GM19468 (cell line): ENCODE measurements around the gene MTPN.
A peak's percentile ranks its signal among the peaks of the same experiment; 100 is the strongest.

Experiments used
- ATAC-seq: cut with Tn5 transposase; IDR thresholded peaks from one replicate; pipeline ENCODE4 v1.9.1; 2021; ENCODE audit warnings: mild to moderate bottlenecking, moderate library complexity, moderate number of reproducible peaks; ENCODE audit not compliant: unreplicated experiment; ENCODE audit errors: extremely low read depth

Gene MTPN

DNA sequence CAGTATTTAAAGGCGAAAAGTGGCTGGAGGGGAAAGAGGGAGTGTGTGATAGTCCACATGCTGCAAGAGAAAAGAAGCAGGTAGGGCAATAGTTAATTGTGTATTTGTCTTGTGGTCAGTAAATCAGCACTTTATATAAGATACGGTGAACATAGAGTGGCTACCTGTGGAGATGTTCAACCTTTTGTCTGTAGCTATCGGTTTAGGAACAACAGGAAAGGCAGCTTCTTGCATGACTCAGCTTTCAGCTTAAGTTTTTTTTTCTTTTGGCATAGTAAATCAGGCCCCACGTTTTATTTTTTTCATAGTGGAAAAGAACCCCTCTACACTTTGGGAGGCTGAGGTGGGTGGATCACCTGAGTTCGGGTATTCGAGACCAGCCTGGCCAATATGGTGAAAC is 14.2 kb upstream of the MTPN start:
- ATAC-seq, result no peak

DNA sequence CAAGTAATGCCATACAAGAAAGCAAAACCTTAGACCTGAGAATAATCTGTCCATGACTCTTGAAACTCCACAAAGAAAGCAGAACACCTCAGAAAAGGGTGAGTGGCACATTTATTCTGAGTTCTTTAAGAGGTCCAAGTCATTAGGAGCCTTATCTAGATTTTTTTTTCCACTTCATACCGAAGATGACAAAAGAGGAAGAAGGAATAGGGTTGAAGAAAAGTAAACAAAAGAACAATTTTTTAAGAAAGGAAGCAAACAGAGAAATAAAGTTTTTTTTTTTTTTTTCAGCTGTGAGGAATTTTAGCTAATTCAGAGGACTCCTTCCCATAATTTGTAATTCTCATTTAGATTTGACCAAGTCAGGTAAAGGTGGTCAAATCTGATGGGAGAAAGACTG is 13.1 kb upstream of the MTPN start:
- ATAC-seq, result no peak

DNA sequence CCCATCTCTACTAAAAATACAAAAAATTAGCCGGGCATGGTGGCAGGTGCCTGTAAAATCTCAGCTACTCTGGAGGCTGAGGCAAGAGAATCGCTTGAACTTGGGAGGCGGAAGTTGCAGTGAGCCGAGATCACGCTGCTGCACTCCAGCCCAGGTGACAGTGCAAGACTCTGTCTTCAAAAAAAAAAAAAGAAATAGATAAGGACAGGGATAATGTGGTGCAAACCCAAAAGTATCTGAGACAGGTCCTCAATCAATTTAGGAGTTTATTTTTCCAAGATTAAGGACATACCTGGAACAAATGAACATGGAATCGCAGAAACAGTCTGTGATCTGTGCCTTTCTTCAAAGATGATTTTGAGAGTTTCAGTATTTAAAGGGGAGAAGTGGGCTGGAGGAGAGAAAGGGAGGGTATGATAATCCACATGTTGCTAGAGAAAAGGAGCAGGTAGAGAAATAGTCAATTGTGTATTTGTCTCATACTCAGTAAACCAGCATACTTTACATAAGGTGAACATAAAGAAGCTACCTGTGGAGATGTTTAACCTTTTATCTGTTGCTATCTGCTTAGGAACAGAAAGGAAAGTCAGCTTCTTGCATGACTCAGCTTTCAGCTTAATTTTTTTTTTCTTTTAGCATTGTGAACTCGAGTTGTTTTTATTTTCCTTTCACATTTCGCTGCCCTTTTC is 4.9 kb upstream of the MTPN start:
- ATAC-seq, result no peak

DNA sequence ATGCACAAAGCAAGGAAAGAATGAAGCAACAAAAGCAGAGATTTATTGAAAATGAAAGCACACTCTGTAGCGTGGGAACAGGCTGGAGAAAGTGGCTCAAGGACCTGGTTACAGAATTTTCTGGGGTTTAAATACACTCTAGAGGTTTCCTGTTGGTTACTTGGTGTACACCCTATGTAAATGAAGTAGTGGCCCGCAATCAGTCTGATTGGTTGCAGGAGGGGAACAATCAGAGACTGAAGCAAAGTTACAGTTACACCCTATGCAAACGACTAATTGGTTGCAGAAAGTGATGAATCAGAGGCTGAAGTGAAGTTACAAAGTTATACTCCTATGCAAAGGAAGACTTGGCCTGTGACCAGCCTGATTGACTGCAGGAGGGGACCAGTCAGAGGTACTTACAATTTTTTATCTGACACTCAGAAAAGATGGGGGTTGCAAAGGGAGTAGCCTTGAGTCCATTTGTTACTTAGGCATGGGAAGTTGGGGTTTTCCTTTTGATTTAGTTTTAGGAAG is 3.6 kb upstream of the MTPN start:
- ATAC-seq, result peak; percentile 76

DNA sequence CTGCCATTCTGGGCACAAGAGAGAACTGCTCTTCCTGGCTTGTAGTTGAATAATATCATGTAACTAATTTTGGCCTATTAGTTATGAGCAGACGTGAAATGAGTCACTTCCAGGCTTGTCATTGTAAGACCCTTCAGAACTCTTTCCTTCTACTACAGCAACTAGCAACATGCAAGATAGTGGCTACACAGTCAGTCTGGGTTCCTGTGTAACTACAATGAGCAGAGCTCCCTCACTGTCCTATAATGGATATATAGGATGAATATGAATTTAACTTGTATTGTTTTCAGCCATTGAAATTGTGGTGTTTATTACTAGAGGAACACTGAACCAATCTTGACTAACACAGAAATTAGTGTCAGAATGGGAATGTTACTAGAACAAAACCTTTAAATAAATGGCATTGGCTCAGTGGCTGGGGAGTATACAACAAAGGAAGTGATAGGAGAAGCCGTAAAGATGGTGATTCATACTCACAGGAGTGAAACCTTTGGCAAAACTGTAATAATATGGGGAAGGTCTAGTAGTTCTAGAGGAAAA is 2.9 kb upstream of the MTPN start:
- ATAC-seq, result no peak

DNA sequence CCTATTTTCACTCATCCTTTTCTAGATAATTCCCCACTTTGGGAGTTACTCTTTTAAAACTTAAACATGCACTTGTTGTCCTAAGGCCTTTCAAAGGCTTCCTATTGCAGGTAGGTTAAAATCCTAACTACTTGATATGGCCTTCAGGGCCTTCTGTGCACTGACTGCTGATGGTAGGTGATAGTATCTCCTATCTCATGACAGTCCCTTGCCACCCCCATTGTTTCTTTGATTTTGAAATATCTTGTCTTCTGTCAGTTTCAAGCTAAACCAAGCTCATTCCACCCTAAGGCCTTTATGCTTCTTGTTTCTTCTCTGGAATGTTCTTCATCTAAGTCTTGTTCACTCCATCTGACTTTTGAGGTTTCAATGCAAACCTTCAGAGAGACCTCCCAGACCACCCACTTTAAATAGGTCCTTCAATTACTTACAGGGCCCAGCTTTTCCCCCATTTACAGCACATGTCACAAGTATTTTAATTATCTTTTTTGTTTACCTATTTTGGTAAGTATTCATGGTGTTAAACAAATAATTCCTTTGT is 2.4 kb upstream of the MTPN start:
- no peak for ATAC-seq

DNA sequence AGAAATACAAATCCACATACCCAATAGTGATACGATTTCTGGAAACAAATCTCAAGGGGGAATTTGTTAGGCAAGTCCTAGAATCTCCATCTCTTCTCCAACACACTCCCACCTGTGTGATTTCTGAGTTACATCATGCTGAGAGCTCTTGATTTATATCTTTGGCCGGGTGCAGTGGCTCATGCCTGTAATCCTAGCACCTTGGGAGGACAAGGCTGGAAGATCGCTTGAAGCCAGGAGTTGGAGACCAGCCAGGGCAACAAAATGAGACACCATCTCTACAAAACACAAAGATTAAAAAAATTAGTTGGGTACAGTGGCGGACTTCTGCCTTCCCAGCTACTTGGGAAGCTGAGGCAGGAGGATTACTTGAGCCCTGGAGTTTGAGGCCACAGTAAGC is 1.5 kb upstream of the MTPN start:
- ATAC-seq, result no peak

DNA sequence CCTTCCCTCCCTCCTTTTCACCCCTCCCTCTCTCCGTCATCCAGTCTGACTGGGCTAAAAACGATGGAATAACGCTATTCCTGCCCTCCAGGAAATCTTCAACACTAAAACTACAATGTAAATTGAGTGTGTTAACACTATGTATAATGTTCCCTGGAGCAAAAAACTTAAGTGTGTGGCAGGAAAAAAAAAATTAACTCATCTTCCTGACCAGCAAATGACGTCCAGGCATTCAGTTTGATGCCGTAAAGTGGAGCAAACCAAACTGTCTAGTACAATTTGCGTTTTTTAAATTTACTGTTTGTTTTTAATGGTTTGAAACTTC is 545 bp upstream of the MTPN start:
- no peak for ATAC-seq

DNA sequence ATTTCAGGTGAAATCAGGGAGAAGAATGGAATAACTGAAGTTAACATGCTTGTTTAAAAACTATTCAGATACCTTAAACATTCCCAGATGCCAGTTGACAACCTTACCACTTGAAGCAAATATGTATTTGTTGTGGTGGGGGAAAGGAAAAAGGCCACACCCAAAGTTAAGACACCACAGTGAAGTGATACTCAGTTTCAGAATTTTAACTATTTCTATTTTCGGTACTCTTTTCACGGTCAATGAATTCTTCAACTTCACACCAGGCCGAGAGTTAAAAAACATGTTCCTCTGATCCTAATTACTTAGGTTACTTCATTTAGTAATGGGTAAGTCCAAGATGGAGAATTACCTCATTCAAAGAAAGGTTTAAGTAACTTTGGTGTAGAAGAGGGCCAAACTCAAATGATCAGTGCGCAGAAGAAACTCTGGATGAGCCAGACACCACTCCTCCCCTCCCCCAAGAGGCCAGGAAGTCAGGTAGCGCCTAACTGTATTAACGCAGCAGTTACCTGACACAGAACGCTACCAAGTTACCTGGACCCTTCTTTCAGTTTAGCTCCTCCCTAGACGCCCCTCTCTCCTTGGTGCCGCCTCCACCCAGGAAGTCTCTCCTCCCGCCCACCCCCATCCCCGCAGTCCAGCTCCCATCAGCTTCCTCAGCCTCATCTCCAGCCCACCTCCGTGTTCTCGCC is 700 bp downstream of the MTPN start:
- no peak for ATAC-seq

DNA sequence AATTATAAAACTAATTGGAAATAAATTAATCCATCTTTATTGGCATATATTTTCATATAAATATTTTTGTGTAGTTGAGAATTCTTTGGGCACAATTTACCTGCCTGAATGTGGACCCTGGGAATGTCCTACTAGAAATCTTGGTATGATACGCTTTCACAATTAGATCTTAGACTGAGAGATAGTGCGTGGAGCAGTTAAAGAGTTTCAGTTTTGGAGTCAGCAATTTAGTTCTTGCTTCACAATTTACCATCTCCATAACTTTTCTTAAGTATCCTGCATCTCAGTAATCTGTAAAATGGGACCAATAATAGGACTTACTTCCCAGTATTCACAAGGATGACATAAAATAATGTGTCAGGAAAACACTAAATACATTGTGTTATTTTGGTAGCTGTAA is 2.0 kb downstream of the MTPN start:
- no peak for ATAC-seq

DNA sequence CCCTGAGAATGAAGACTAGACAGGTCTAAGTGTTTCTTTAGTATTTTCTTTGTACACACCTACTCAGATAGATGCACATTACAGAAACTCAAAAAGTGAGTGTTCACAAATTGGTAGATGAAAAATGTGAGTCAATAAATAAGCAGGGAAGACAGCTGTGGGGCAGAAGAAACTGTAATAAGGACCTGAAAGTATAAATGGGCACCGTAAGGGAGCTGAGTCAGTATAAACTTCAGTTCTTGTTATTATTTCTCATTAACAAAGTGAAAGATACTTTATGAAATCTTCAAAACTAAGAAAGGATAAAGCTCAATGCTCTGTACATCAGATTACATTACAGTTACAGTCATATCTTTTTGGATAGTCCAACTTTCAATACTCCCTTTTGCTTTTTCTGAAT is 2.5 kb downstream of the MTPN start:
- no peak for ATAC-seq

DNA sequence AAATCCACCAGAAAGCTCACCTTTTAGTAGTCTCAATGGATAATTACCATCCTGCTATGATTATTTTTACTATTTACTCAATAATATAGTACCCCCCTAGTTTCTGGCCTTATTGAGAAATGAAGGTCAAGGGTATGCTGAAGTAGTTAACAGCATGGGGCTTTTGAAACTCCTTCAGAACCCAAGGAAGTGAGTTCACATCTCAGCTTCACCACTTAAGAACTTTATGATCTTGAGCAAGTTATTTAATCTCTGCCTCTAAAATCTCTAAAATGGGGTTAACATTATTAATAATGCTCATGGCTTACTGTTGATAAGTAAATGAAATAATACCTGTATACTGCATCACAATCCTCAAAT is 5.8 kb downstream of the MTPN start:
- no peak for ATAC-seq

DNA sequence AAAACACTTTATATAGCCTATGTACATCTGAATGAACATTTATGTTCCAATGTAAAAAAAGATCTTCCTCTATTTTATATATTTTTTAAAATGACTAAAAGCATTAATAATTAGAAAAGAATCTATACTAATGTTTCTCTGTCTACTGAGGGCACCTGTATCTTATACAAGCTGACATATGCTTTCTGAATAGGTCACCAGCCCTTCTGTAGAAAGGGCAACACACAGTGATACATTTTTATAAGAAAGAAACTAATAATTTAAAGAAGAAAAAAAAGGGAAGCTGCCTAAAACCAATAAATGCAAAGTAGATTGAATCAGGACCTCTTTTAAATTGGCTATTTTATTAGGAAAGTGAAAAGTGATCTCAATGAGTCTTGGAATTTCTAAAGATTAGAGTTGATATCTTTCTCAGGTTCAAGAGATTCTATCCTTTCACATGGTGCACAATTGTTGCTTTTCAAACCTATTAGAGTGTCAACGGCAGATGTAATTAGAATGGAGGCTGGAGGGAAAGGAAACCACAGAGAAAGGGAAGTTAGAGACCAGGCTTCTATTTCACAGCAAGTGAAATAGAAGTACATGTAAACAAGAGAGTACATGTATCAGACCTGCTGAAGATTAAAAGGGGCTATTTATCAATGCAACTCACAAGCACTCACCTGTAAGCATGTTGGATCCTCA is 6.3 kb downstream of the MTPN start:
- ATAC-seq, result peak; percentile 67

DNA sequence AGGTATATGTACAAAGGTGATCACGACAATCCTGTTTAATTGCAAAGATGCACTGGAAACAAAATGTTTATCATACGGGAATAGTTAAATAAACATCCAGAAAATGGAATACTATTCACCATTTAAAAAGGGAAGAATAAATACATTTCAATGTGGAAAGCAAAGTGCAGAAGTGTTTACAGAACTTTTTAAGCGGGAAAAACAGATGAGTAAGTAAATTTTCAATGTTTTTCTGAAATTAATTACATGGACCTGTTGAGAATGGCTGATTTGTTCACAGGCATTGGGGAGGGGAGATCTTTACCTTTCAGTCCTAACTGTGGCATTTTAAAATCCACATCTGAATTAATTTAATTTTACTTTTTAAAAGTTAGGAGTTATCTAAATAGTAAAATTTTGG is 7.1 kb downstream of the MTPN start:
- ATAC-seq, result no peak

DNA sequence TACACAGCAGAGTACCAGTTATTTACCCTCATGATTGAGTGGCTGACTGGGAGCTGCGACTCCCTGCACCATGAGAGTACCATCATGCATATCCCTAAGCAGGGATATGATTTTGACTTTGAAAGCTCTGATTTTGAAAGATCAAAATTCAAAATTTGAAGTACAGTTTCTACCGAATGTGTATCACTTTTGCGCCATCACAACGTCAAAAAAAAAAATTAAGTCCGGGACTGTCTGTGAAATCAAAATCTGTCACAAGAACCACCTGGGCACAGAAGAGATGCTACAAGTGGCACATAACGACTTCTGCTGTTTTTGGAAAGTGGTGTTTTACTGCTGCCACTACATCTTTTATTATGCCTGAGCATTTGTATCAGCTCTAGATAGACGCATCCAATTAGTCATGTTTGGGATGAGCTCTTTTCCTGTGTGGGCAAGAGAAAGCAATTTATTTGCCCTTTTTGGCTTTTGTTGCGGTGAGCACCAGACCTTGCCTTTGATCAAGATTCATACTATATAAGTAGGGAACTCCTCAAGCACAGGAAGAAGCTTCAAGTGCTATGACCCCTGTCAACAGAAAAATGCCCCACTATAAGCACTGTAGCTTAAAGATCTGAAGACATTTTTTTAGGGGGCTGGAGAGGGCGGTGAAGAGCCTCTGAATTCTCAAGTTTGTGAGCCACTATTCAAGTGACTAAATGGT is 10.7 kb downstream of the MTPN start:
- no peak for ATAC-seq

DNA sequence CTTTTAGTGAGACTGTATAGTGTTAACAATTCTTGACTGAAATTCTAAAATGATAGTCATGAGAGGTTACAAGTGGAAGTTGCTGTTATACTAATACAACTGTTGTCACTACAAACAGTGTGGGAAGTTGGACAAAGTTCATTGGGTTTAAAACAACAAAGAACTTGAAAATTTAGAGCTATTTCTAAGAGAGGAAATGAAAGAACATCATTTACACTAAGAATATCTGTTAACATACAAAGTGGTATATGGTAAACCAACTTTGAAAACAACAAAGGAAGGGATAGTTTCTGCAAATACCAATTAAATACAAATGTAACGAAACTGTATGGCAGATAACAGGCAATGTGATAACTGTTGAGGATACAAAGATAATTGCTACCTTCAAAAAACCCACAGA is 11.6 kb downstream of the MTPN start:
- ATAC-seq, result peak; percentile 55

DNA sequence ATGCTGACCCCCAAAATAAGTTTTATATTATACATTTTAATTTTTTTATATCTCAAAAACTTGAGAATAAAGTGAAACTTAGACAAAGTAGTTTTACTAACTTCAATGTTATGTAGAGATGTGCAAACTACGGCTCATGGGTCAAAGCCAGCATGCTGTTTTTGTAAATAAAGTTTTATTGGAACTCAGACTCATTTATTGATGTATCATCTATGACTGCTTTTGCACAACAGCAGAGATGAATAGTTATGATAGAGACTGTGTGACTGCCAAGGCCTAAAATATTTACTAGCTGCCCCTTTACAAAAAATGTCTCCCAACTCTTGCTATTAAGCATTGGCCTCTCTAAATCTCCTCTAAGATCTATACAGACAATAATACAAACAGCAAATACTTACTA is 12.4 kb downstream of the MTPN start:
- ATAC-seq, result no peak

DNA sequence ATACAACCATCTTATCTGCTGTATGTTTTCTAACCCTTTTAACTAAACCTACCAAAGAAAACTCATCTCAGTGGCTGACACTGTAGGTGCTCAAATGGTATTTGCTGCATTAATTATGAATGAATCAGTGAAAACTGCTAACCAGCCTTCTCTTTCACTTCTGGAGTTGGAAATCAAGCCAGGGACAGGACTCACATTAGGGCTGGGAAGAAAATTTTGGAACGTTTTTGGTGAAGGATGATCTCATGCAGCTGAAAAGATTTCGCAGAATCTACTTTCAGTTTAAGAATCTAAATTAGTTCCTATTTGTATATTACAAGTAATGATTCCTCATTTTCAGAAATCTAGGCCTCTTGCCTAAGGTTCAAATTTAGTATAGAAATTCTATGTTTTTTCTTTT is 12.9 kb downstream of the MTPN start:
- no peak for ATAC-seq

DNA sequence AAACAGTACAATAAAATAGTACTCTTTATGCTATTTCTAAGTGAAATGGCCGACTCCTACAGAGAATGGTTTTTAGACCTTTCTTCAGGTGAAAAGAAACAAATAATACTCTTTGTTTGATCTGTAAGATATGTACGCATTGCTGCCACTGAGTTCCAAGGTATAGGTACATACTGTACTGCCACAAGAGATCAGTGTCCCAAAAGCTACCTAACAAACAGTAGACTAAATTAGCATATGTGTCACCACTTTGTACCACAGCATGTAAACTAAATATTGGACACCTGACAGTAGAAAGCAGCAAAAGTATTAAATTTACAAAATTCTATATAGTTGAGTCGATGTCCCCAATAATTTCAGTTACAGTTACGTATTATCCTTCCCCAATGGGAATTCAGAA is 14.4 kb downstream of the MTPN start:
- ATAC-seq, result no peak

DNA sequence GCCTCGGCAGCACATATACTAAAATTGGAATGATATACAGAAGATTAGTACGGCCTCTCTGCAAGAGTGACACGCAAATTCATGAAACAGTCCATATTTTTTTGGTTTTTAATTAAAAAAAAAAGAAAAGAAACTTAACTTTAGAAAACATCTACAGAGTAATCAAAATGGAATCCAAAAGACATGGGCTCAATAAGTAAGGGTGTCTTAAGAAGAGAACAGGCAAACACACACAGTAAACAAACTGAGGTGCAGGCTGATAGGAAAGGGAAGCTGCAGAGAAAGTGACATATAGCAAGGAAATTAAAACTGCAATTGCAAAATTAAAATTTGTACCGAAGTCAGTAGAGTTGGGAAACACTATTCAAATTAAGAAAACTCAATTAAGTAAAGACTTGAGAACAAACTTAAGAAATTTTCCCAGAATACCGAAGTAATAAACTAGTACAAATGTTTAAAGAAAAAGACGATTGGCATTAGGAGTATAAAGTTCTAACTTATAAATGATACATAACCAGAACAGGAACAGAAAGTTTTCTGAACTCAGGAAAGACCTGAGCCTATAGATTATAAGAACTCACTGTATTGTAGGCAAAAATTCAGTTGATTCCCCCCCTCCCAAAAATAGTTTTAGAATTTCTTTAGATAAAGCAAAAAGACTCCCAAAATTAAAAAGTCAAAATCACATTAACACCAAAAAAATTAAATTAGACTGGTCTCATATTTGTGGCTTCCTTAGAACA is 16.3 kb downstream of the MTPN start:
- no peak for ATAC-seq
